Panc1 (cell line): ENCODE results near the gene MYO1B.

Experiments used
- POLR2AphosphoS5 ChIP-seq: IDR thresholded peaks from 2 replicates; pipeline ENCODE4 v1.6.1; 2012; ENCODE audit warnings: mild to moderate bottlenecking, low read depth, low read length, moderate library complexity
- TF ChIP-seq, protein P1 (sequence below): fragments of 450-650 bp; IDR thresholded peaks from 2 replicates; pipeline ENCODE4 v1.5.1; 2017; ENCODE audit warnings: mild to moderate bottlenecking
- TF ChIP-seq, protein P2 (sequence below), 2 experiments: IDR thresholded peaks; 2 replicates each; pipeline ENCODE4 v1.6.1; 2011 to 2012; ENCODE audit warnings: low read depth in 2 of 2, control low read depth in 1 of 2, low read length in 1 of 2, mild to moderate bottlenecking in 1 of 2, moderate library complexity in 1 of 2; ENCODE audit not compliant: insufficient read depth in 1 of 2

DNA sequence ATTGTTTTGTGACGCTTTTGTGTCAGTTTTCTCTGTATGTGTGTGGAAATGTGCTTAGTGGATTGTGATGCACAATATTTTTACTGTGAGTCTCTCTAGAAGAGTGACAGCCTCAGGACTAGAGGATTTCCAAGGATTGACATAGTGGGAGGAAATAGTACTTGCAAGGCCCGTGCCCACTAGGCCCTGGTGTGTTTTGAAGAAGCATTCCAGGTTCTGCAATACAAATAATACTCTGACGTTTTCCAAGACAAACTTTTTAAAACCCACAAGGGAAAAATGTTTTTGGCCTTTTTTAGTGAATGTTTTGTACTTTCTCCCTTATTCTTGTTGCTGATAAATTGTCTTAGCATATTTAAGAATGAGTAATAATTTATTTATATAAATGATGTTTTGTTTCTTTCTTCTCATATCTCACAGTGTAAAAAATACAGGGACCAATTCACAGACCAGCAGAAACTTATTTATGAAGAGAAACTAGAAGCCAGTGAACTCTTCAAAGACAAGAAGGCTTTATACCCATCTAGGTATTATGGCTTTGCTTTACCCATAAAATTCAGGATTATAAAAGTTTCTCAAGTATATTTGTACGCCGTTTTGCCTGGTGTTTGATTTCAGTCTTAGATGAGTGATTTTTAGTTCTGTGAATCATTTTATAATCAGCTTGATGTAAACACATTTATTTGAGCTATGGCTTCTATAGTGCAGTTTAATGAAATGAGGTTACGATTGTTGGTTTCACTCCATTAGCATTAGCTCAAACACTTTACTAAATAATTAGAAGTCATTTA, 165.6 kb downstream of the MYO1B start:
- TF ChIP-seq, protein P1, sequence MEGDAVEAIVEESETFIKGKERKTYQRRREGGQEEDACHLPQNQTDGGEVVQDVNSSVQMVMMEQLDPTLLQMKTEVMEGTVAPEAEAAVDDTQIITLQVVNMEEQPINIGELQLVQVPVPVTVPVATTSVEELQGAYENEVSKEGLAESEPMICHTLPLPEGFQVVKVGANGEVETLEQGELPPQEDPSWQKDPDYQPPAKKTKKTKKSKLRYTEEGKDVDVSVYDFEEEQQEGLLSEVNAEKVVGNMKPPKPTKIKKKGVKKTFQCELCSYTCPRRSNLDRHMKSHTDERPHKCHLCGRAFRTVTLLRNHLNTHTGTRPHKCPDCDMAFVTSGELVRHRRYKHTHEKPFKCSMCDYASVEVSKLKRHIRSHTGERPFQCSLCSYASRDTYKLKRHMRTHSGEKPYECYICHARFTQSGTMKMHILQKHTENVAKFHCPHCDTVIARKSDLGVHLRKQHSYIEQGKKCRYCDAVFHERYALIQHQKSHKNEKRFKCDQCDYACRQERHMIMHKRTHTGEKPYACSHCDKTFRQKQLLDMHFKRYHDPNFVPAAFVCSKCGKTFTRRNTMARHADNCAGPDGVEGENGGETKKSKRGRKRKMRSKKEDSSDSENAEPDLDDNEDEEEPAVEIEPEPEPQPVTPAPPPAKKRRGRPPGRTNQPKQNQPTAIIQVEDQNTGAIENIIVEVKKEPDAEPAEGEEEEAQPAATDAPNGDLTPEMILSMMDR, result no peak
- TF ChIP-seq, protein P2, sequence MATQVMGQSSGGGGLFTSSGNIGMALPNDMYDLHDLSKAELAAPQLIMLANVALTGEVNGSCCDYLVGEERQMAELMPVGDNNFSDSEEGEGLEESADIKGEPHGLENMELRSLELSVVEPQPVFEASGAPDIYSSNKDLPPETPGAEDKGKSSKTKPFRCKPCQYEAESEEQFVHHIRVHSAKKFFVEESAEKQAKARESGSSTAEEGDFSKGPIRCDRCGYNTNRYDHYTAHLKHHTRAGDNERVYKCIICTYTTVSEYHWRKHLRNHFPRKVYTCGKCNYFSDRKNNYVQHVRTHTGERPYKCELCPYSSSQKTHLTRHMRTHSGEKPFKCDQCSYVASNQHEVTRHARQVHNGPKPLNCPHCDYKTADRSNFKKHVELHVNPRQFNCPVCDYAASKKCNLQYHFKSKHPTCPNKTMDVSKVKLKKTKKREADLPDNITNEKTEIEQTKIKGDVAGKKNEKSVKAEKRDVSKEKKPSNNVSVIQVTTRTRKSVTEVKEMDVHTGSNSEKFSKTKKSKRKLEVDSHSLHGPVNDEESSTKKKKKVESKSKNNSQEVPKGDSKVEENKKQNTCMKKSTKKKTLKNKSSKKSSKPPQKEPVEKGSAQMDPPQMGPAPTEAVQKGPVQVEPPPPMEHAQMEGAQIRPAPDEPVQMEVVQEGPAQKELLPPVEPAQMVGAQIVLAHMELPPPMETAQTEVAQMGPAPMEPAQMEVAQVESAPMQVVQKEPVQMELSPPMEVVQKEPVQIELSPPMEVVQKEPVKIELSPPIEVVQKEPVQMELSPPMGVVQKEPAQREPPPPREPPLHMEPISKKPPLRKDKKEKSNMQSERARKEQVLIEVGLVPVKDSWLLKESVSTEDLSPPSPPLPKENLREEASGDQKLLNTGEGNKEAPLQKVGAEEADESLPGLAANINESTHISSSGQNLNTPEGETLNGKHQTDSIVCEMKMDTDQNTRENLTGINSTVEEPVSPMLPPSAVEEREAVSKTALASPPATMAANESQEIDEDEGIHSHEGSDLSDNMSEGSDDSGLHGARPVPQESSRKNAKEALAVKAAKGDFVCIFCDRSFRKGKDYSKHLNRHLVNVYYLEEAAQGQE (IDR thresholded peaks at IDR 0.05; ENCODE audit: insufficient read depth in 1 of 2, low read depth in 2 of 2, low read length in 1 of 2), result no peak
- TF ChIP-seq POLR2AphosphoS5, result no peak
